H54 (cell line): ENCODE measurements around the gene LIPH.
"Not testable (repeated sequence)": the region's sequence is repeated elsewhere in the genome, so short reads cannot be mapped to it uniquely, and the experiment has no call there.

ENCODE experiments used
- DNase-seq: peaks from one replicate; pipeline ENCODE4 v3.0.0; 2011; ENCODE audit warnings: low spot score, mixed read lengths; ENCODE audit not compliant: insufficient read length
- FAIRE-seq: peaks from 3 replicates; lab custom pipeline; 2011; peaks lifted over from hg19 to GRCh38; lab: Jason Lieb, UNC
- POLR2A ChIP-seq: IDR thresholded peaks from 2 replicates; pipeline ENCODE4 v1.6.1; 2011; ENCODE audit warnings: low read depth, mild to moderate bottlenecking, low read length

LIPH gene

DNA sequence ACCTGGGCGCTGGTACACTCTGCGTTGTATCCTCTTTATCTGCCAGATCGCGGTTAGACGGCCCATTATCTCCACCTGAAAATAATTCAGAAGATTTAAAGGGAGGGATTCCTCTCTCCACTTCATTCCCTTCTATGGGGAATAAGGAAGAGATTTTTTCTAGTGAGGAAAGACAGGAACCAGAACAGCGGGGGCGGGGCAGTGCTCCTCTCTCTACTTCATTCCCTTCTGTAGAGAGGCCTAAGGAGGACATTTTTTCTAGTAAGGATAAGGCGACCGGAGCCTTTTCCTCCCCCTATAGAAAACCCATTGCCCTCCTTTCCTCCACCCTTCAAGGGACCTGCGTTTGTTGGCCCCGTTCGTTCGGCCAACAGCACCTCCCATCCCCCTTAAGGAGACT is 8.3 kb upstream of the LIPH start:
- DNase-seq, result no peak
- no peak for FAIRE-seq
- no peak for TF ChIP-seq POLR2A

DNA sequence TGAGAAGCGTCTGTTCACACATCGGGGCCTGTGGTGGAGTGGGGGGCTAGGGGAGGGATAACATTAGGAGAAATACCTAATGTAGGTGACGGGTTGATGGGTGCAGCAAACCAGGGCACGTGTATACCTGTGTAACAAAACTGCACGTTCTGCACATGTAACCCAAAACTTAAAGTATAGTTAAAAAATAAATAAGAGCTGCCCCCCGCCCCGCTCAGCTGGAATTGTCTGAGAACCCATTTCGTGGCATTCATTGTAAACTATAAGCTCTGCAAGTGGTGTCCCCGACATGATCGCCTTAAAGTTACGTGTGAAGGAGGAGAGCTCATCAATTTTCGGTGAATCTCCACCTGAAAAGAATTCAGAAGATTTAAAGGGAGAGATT is 7.3 kb upstream of the LIPH start:
- DNase-seq (no peak), FAIRE-seq (no peak)
- TF ChIP-seq POLR2A, result no peak

DNA sequence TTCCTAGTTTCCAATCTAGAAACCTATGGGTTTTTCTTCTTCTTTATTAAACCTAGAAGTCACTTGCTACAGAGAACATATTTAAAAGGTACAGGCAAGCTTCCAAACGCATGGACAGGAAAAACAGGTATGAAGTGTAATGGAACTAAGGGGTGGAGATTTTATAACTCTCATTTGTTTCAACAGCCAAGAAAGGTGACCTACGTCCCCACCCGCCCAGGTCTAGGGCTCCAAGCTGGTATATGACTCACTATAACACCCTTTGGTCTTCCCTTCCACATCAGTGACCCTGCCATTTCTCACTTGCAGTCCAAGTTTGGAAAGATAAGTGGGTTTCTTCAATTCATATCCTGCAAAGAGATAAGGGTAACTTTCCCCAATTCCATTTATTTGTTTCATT is 6.0 kb upstream of the LIPH start:
- TF ChIP-seq POLR2A, result no peak
- FAIRE-seq, result peak; percentile 57
- DNase-seq, result no peak

GRCh38 chr3:185556640-185557039 is 4.3 kb upstream of the LIPH start:
- FAIRE-seq, DNase-seq: not testable (repeated sequence)

- no peak for TF ChIP-seq POLR2A
- DNase-seq (no peak), FAIRE-seq (no peak)
Observed at GRCh38 chr3:185555860-185556347, 3.5 kb upstream of the LIPH start.

GRCh38 chr3:185555101-185555501 is 2.7 kb upstream of the LIPH start:
- TF ChIP-seq POLR2A, result no peak
- FAIRE-seq (peak; percentile 6), DNase-seq (no peak)

DNA sequence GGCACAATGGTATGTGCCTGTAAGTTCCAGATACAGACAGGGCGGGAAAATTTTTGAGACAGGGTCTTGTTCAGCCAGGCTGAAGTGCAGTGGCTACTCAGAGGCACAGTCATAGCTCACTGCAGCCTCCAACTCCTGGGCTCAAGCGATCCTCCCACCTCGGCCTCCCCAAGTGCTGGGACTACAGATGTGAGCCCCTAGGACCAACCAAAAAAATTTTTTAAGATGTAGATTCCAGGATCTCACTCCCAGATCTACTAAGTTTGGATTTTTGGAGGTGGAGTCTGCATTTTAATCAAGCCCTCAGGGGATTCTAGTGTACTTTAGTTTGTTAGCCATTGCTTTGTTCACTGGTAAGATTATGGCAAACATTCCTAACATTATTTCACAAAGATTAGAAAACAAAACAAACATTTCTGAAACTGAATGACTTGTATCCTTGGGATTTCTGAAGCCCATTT is 2.7 kb downstream of the LIPH start:
- no peak for DNase-seq
- no peak for TF ChIP-seq POLR2A
- no peak for FAIRE-seq

DNA sequence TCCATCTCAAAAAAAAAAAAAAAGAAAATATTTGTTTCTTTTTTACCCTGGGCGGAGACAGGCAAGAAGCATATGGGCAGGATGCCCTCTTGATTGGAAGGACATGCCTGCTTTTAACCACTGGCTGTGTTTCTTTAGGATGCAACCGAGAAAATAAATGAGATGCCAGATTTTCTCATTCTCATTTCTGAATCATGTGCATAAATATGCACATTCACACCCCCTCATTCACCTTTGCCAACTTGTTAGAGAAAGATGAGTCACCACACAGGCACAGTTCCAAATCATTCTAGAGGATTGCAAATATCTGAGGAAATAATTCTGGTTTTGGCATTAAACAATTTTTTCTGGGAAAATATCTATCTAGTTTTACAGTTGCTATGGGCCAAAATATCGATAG is 3.3 kb downstream of the LIPH start:
- FAIRE-seq (peak; percentile 99), DNase-seq (peak; percentile 66)
- TF ChIP-seq POLR2A, result no peak

DNA sequence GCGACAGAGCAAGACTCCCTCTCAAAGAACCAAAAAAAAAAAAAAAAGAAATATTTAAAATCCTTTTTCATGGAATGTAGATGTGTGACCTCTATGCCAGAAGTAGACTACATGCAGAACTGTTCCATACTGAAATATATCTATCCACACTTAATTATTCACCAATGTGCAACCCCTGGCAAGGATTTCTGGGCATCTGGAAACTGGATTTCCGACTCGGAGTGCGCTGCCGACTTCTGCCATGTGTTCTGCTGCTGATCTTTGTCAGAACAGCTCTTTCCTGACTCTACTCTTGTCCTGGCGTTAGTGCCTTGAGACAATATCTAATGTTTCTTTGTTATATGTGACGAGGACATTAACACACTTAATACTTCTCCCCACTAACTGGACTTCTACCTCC is 11.7 kb downstream of the LIPH start:
- no peak for FAIRE-seq
- no peak for DNase-seq
- TF ChIP-seq POLR2A, result no peak

- FAIRE-seq, result no peak
- no peak for TF ChIP-seq POLR2A
Observed at GRCh38 chr3:185539934-185540333, 12.5 kb downstream of the LIPH start.

GRCh38 chr3:185537369-185537970 is 14.9 kb downstream of the LIPH start:
- DNase-seq (peak; percentile 87), FAIRE-seq (peak; percentile 100)
- no peak for TF ChIP-seq POLR2A

More at GRCh38 chr3:185539934-185540333, 12.5 kb downstream of the LIPH start:
- DNase-seq, result no peak

- DNase-seq (no peak), FAIRE-seq (no peak)
- TF ChIP-seq POLR2A, result no peak
Observed at GRCh38 chr3:185534511-185534910, 17.9 kb downstream of the LIPH start.

DNA sequence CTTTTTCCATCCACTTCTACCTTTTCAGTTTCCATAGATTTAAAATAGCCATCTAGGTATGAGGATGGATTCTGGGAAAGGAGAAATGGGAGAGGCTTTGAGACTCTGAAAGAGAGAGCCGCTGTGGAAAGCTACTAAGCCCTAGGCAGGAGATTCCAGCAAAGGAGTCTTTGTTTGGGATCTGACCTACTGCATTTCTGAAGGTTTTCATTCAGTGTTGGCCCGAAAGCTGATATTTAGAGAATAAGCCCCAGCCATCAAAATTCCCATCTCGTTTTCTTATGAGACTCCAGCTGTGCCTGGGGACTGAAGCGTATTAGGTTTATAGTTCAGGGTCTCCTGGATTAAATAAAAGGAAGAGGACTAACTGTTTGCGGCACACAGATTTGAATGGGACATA is 19.5 kb downstream of the LIPH start:
- no peak for DNase-seq
- no peak for TF ChIP-seq POLR2A
- FAIRE-seq, result no peak

DNA sequence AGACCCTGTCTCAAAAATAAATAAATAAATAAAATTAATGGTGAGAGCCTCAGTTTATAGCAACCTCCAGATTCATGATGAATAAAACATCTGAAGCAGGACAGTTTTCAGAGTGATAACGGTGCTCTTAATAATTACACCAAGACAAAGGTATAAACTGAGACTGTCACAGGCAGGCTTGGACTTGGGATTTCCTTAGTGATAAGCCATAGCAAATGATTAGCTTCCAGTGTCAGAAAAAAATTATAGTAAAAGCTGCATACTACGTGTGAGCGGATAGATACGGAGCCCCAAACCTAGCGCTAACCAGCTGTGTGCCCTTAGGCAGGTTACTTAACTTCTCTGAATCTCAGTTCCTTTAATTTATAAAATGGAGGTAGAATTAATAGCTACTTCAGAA is 21.5 kb downstream of the LIPH start:
- no peak for FAIRE-seq
- TF ChIP-seq POLR2A, result no peak
- DNase-seq, result no peak

GRCh38 chr3:185528532-185528931 is 23.9 kb downstream of the LIPH start:
- DNase-seq, result no peak
- no peak for FAIRE-seq
- TF ChIP-seq POLR2A, result no peak

DNA sequence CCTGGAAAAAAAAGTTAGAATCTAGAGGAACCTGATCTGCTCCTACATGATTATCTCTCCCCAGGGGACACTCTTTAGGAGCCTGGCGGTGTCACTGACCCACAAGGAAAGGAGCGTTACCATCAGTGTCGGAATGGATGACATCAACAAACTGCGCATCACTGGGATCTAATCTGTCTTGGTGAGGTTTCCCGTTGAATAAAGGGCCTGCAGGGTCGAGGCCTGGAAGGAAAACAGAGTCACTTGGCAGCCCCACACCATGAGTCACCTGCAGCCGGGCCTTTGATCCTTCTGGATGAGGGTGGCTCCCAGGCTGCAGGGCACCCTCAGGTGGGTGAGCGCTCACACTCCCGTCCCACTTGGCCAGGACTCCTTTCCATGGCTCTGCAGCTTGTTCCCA is 25.0 kb downstream of the LIPH start:
- no peak for TF ChIP-seq POLR2A
- DNase-seq (no peak), FAIRE-seq (no peak)
